Retinal pigment epithelial cell (primary cell): ENCODE data around the gene PRRG1.
"Not testable (repeated sequence)": the region's sequence is repeated elsewhere in the genome, so short reads cannot be mapped to it uniquely, and the experiment has no call there.

Experiments
- DNase-seq: peaks from one replicate; pipeline ENCODE4 v3.0.0-alpha.2; 2010; ENCODE audit warnings: low read depth
- H3K4me3 ChIP-seq: 2 replicates; pipeline ENCODE4 v1.5.1; 2011; ENCODE audit warnings: mild to moderate bottlenecking, low read length, control low read depth, moderate library complexity
- CTCF ChIP-seq: conservative IDR thresholded peaks from 2 replicates; pipeline ENCODE4 v1.5.1; 2011; ENCODE audit warnings: low read depth, low read length, control low read depth, inconsistent platforms

Gene PRRG1

GRCh38 chrX:37462346-37462745, 113.2 kb downstream of the PRRG1 start:
- DNase-seq: no peak
- TF ChIP-seq CTCF: no peak
- H3K4me3 ChIP-seq: no peak overlapping the region

- H3K4me3 ChIP-seq: no peak overlapping the region
- TF ChIP-seq CTCF: no peak
- DNase-seq: no peak
These were observed 119.1 kb downstream of the PRRG1 start for GRCh38 chrX:37468124-37468739.

- H3K4me3 ChIP-seq: no peak overlapping the region
- TF ChIP-seq CTCF: no peak
- no peak for DNase-seq
These were observed 121.5 kb downstream of the PRRG1 start for GRCh38 chrX:37470711-37471110.

GRCh38 chrX:37472836-37473235, 123.7 kb downstream of the PRRG1 start:
- H3K4me3 ChIP-seq: no peak overlapping the region
- no peak for DNase-seq
- TF ChIP-seq CTCF: no peak

GRCh38 chrX:37474478-37474877, 125.3 kb downstream of the PRRG1 start:
- DNase-seq: no peak
- no peak for TF ChIP-seq CTCF
- H3K4me3 ChIP-seq: no peak overlapping the region

- H3K4me3 ChIP-seq: no peak overlapping the region
- TF ChIP-seq CTCF: no peak
- DNase-seq: no peak
These were observed 127.5 kb downstream of the PRRG1 start for GRCh38 chrX:37476571-37477170.

- DNase-seq, H3K4me3 ChIP-seq: not testable (repeated sequence)
These were observed 135.2 kb downstream of the PRRG1 start for GRCh38 chrX:37484335-37484734.
